ENCODE results near the gene RILPL1. TPM values are rescaled to one million over a fixed set of nuclear protein-coding genes. Genes with fewer than 3 reads are reported as not detected.

The RILPL1 gene
- total RNA-seq, 3 donors from 2014 or later, result 2.5 to 17.8 (median 3.0) TPM

- no peak for ATAC-seq
- DNase-seq, result no peak
- Histone ChIP-seq H3K4me3 (no peak overlapping the region), H3K36me3 (ENCODE audit: low read depth) (no peaks in the 10 kb centered on the region), H3K4me1 (ENCODE audit: low read depth) (peaks cover 6% of the 10 kb centered on the region), H3K9me3 (no peaks in the 10 kb centered on the region)
- intact Hi-C loops (cut with DNase I, micrococcal nuclease), result no loop called here
- no peak for TF ChIP-seq CTCF (IDR thresholded peaks at IDR 0.05)
Observed at GRCh38 chr12:123446333-123446713, 87.2 kb downstream of the RILPL1 start.

GRCh38 chr12:123445388-123446332 lies 87.9 kb downstream of the RILPL1 start:
- peak; percentile 61 for ATAC-seq
- peaks cover 6% of the 10 kb centered on the region for H3K4me1 ChIP-seq (ENCODE audit: low read depth)
- H3K4me3 ChIP-seq, result no peak overlapping the region
- no peaks in the 10 kb centered on the region for H3K9me3 ChIP-seq
- DNase-seq, result peak in 1 of 3 donors; percentile 26
- TF ChIP-seq CTCF (IDR thresholded peaks at IDR 0.05), result no peak
- intact Hi-C loops (cut with DNase I, micrococcal nuclease), result no loop called here
- H3K36me3 ChIP-seq (ENCODE audit: low read depth), result no peaks in the 10 kb centered on the region

- H3K36me3 ChIP-seq (ENCODE audit: low read depth), result no peaks in the 10 kb centered on the region
Observed at GRCh38 chr12:123444092-123445026, 89.2 kb downstream of the RILPL1 start.

DNA sequence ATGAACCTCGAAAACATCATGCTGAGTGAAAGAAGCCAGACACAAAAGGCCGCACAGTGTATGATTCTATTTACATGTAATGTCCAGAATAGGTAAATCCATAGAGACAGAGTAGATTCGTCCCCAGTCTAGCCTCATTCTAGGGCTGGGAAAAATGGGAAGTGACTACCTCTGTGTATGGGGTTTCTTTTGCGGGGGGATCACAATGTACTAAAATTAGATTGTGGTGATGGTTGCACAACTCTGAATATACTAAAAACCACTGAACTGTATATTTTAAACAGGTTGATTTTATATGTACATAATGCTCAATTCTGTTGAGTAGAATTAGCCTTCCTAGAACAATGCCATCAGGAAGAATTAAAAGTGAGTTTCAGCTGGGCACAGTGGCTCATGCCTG lies 90.7 kb downstream of the RILPL1 start:
- ATAC-seq (no peak), DNase-seq (no peak)
- Histone ChIP-seq H3K9me3 (no peaks in the 10 kb centered on the region), H3K36me3 (ENCODE audit: low read depth) (no peaks in the 10 kb centered on the region), H3K4me1 (ENCODE audit: low read depth) (peaks cover 6% of the 10 kb centered on the region), H3K4me3 (no peak overlapping the region)
- TF ChIP-seq CTCF (IDR thresholded peaks at IDR 0.05), result no peak
- intact Hi-C loops (cut with DNase I, micrococcal nuclease), result no loop called here

More at GRCh38 chr12:123444092-123445026, 89.2 kb downstream of the RILPL1 start:
- H3K4me1 ChIP-seq (ENCODE audit: low read depth), result peaks cover 6% of the 10 kb centered on the region
- DNase-seq (no peak), ATAC-seq (no peak)
- H3K9me3 ChIP-seq, result no peaks in the 10 kb centered on the region
- TF ChIP-seq CTCF (IDR thresholded peaks at IDR 0.05), result no peak
- intact Hi-C loops (cut with DNase I, micrococcal nuclease), result no loop called here
- no peak overlapping the region for H3K4me3 ChIP-seq

- no peaks in the 10 kb centered on the region for H3K36me3 ChIP-seq (ENCODE audit: low read depth)
- H3K9me3 ChIP-seq, result no peaks in the 10 kb centered on the region
- TF ChIP-seq CTCF (IDR thresholded peaks at IDR 0.05), result no peak
- ATAC-seq, result no peak
- H3K4me1 ChIP-seq (ENCODE audit: low read depth), result peaks cover 6% of the 10 kb centered on the region
- intact Hi-C loops (cut with DNase I, micrococcal nuclease), result no loop called here
- no peak for DNase-seq
- no peak overlapping the region for H3K4me3 ChIP-seq
Observed at GRCh38 chr12:123441523-123442164, 91.9 kb downstream of the RILPL1 start.

Data from mucosa of descending colon (tissue), 3 donors.